ENCODE results near the gene ERBIN.
"Not testable (repeated sequence)": the region's sequence is repeated elsewhere in the genome, so short reads cannot be mapped to it uniquely, and the experiment has no call there.

The ERBIN gene

GRCh38 chr5:65926276-65926783 lies at the start of gene ERBIN:
ERBIN (plus strand) TSS chr5:65926575; CDS start chr5:65992719, 66,144 bp downstream.
- peak; percentile 33 for DNase-seq

- DNase-seq: no peak
Observed at GRCh38 chr5:65876970-65877369, 49.4 kb upstream of the ERBIN start.

- not testable (repeated sequence) for DNase-seq
Observed at GRCh38 chr5:65879668-65880256, 46.6 kb upstream of the ERBIN start.

GRCh38 chr5:65880496-65881072 lies 45.8 kb upstream of the ERBIN start:
- no peak for DNase-seq

GRCh38 chr5:65882278-65882677 lies 44.1 kb upstream of the ERBIN start:
- DNase-seq: no peak

GRCh38 chr5:65883461-65883860 lies 42.9 kb upstream of the ERBIN start:
- DNase-seq: no peak

- no peak for DNase-seq
Observed at GRCh38 chr5:65886387-65886786, 40.0 kb upstream of the ERBIN start.

GRCh38 chr5:65892024-65892423 lies 34.4 kb upstream of the ERBIN start:
- not testable (repeated sequence) for DNase-seq

GRCh38 chr5:65892801-65893200 lies 33.6 kb upstream of the ERBIN start:
- DNase-seq: no peak

- no peak for DNase-seq
Observed at GRCh38 chr5:65893749-65894430, 32.5 kb upstream of the ERBIN start.

- DNase-seq: no peak
Observed at GRCh38 chr5:65895891-65896290, 30.5 kb upstream of the ERBIN start.

- no peak for DNase-seq
Observed at GRCh38 chr5:65900746-65901145, 25.6 kb upstream of the ERBIN start.

GRCh38 chr5:65902104-65902503 lies 24.3 kb upstream of the ERBIN start:
- DNase-seq: no peak

- DNase-seq: no peak
Observed at GRCh38 chr5:65903581-65903980, 22.8 kb upstream of the ERBIN start.

- no peak for DNase-seq
Observed at GRCh38 chr5:65906256-65906655, 20.1 kb upstream of the ERBIN start.

GRCh38 chr5:65907135-65907534 lies 19.2 kb upstream of the ERBIN start:
- no peak for DNase-seq

- no peak for DNase-seq
Observed at GRCh38 chr5:65910711-65911110, 15.7 kb upstream of the ERBIN start.

- no peak for DNase-seq
Observed at GRCh38 chr5:65912311-65912710, 14.1 kb upstream of the ERBIN start.

- no peak for DNase-seq
Observed at GRCh38 chr5:65913519-65913918, 12.9 kb upstream of the ERBIN start.

- no peak for DNase-seq
Observed at GRCh38 chr5:65914641-65915196, 11.7 kb upstream of the ERBIN start.

GRCh38 chr5:65915661-65916060 lies 10.7 kb upstream of the ERBIN start:
- DNase-seq: not testable (repeated sequence)

GRCh38 chr5:65916066-65916465 lies 10.3 kb upstream of the ERBIN start:
- DNase-seq: no peak

GRCh38 chr5:65916636-65917035 lies 9.7 kb upstream of the ERBIN start:
- DNase-seq: no peak

- no peak for DNase-seq
Observed at GRCh38 chr5:65919773-65920172, 6.6 kb upstream of the ERBIN start.

Data from NCI-H1048 (cell line).